GM19043 (cell line): ENCODE data around the gene GRID1.

Experiments used
- ATAC-seq: cut with Tn5 transposase; IDR thresholded peaks from one replicate; pipeline ENCODE4 v1.9.1; 2021; ENCODE audit warnings: low read depth; ENCODE audit not compliant: unreplicated experiment

Gene GRID1

GRCh38 chr10:86295791-86296190 lies 70.8 kb downstream of the GRID1 start:
- ATAC-seq, result no peak

GRCh38 chr10:86295351-86295750 lies 71.2 kb downstream of the GRID1 start:
- no peak for ATAC-seq

DNA sequence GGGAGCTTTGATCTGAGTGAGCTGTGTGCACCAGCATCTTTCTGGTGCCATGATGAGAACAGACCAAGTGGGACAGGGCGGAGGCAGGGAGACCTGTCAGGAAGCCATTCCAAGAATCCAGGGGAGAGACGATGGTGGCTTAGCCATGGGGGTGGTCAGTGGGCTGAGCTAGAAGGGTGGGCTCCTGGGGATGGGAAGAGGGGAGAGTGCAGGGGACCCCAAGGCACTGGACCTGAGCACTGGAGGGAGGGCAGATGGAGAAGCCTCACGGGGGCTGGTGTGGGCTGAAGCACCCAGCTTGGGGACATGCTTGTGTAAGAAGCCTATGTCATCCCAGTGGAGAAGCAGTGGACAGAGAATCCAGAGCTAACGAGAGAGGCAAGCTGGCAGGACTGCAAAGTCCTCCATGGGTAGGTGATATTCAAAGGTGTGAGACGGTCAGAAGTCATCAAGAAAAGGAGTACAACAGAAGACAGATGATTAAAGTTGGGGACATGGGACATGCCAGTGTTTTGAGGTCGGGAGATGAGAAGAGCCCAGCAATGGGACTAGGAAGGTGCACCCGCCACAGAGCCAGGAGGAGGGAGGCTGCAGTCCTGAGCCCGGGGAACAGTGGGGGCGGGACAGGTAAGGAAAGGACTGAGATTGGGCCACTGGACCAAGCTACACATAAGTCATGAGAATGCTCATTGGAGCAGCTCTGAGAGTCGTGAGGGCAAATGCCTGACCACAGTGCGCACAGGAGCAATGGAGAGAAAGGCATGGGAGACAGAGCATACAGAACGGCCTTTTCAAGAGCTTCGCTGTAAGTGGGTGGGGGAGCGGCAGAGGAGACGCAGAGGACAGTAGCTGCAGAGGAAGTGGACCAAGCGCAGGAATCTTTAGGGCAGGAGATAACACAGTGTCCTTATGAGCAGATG lies 72.0 kb downstream of the GRID1 start:
- no peak for ATAC-seq

DNA sequence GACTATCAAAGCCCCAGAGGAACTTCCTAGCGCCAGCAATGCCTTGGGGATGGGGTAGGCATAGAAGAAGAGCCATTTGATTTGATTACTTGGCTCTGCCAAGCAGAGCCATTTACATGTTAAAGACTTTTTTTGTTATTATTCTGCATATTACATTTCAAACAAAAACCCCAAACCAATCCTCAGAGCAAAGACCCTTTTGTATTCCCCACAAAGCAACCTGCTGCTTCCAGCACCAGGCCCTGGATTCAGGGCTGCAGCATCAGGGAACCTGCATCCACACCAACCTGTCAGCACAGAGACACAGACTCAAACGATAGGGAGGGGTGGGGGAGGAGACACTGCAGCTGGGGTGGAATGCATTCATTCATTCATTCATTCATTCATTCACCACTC lies 73.2 kb downstream of the GRID1 start:
- no peak for ATAC-seq

GRCh38 chr10:86292462-86293395 lies 73.9 kb downstream of the GRID1 start:
- ATAC-seq, result no peak

DNA sequence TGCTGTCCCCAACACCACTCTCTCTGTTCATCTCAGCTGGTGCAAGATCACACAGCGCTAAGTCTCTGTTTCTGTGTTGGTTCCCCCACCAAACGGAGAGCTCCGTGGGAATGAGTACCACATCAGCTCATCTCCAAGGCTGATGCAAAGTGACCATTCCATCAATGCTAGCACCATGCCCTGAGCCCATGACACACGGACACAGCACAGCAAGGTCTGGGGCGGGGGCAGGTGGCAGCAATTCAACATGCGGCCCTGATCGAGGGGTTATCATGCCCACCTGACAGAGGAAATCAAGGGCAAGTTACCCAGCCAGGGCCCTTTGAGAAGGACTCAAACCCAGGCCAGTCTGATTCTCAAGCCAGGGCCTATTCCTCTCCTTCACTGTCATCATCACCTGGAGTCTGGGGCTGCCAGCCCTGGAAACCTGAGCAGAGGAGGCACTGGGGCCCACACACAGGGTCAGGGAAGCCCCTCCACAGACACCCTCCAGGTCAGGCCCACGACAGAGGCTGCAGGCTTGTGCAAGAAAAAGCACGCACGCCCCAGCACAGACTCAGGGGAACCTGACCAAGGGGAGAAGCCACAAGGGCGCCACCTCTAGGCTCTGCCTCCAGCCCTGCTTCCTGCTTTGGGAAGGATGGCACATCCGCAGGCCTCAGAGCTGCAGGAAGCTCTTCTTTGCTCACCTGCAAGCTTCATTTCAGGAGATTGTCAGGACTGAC lies 74.8 kb downstream of the GRID1 start:
- ATAC-seq, result no peak

GRCh38 chr10:86290933-86291615 lies 75.5 kb downstream of the GRID1 start:
- no peak for ATAC-seq

DNA sequence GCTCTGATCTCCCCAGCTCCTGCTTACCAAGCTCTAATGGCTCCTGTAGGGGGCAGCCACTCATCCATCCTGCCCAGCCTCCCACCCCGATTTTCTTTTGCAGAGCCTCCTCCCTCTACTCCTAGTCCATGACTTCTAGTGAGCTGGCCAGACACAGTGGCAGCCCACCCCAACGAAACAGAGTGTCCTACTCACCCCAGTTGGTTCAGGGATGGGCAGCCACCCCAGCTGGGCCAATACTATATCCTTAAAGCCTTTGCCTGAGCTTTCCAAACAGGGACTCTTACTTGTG lies 77.1 kb downstream of the GRID1 start:
- no peak for ATAC-seq

GRCh38 chr10:86288695-86289576 lies 77.7 kb downstream of the GRID1 start:
- no peak for ATAC-seq

- ATAC-seq, result no peak
Observed at GRCh38 chr10:86287966-86288579, 78.5 kb downstream of the GRID1 start.

DNA sequence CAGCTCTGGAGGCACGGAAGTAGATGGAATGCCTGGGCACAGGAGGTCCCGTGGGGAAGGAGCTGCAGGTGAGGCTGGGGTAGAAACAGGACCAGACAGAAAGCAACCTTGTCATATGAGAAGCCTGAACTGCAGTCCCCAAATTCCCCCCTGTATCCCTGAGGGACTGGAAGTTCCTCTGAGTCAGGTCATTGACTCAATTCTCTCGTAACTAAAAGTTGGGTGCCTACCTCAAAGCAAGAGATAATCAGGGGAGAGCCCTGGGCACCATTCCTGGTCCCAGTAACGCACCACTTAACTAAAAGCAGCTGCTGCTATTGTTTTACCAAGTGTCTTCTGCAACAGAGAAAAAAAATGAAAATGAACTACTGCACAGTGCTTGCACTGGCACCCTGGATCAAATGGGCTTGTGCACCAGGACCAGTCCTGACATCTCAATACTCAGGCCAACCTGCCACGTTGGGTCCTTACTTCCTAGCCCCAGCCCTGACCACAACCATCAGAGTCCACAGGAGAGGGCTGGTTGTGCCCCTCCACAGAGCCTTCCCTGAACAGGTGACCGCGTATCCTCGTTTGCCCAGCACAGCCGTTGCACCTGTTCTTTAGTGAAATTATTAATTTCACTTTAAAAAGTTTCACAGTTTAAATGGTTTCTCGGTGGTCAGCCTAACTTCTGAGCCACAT lies 79.3 kb downstream of the GRID1 start:
- ATAC-seq, result no peak

- ATAC-seq, result no peak
Observed at GRCh38 chr10:86286236-86287109, 80.1 kb downstream of the GRID1 start.

- no peak for ATAC-seq
Observed at GRCh38 chr10:86285136-86285790, 81.3 kb downstream of the GRID1 start.

DNA sequence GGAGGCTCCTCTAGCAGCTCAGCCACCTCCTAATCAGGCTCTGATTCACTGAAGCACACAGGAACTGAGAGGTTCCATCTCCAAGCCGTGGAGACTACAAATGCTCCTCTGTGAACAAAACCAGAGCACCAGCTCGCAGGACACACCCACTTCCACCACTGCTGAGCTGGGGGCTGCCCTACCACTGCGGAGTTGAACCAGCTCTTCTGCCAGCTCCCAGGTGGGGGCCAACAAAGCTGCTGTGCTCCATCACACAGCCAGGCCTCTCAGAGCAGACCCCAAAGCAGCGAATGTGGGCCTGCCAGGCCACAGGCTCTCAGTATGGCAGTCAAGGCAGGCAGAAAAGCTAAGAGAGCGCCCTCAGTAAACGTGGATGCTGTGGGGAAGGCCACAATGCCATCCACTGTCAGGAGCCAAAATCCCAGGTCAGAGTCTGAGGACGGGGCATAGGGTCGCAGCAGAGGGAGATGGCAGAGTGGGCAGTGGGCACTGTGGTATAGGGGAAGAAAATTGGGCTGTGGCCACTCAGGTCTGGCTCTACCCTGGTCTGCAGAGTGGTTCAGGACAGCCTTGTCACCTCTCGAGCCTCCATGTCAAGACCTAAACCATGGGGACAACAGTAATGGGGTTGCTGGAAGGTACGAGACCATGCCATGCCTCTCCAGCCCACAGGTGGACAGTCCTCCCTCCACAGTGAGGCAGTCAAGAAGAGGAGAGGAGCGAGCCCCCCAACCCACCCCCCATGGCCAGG lies 82.1 kb downstream of the GRID1 start:
- no peak for ATAC-seq

GRCh38 chr10:86283466-86284287 lies 82.9 kb downstream of the GRID1 start:
- no peak for ATAC-seq
